ENCODE measurements around the gene DPM3. TPM values are rescaled to one million over a fixed set of nuclear protein-coding genes. Genes with fewer than 3 reads are reported as not detected.

The DPM3 gene
- polyA plus RNA-seq, 3 donors from 2014 or later, result 103 to 274 (median 126) TPM

- DNase-seq, result no peak
- H3K36me3 Mint-ChIP-seq, result no peaks in the 10 kb centered on the region
- H3K9me3 Mint-ChIP-seq, result no peaks in the 10 kb centered on the region
- peaks cover 15 to 16% of the 10 kb centered on the region in 2 donors for H3K4me1 Mint-ChIP-seq
- H3K27me3 Mint-ChIP-seq (ENCODE audit: low read depth in 3 of 3), result peaks cover 0 to 5% (median 0%) of the 10 kb centered on the region in 3 donors
- H3K4me3 Mint-ChIP-seq, result no peak overlapping the region
- H3K27ac Mint-ChIP-seq, result no peak overlapping the region
Measured at GRCh38 chr1:155179112-155180031, 39.0 kb upstream of the DPM3 start.

- H3K9me3 Mint-ChIP-seq, result no peaks in the 10 kb centered on the region
- peaks cover 21 to 22% of the 10 kb centered on the region in 2 donors for H3K4me1 Mint-ChIP-seq
- H3K27ac Mint-ChIP-seq, result no peak overlapping the region
- H3K27me3 Mint-ChIP-seq (ENCODE audit: low read depth in 3 of 3), result peaks cover 0 to 7% (median 4%) of the 10 kb centered on the region in 3 donors
- no peak for DNase-seq
- no peaks in the 10 kb centered on the region for H3K36me3 Mint-ChIP-seq
- H3K4me3 Mint-ChIP-seq, result no peak overlapping the region
Measured at GRCh38 chr1:155178441-155179111, 38.2 kb upstream of the DPM3 start.

- no peak for DNase-seq
- H3K9me3 Mint-ChIP-seq, result no peaks in the 10 kb centered on the region
- no peak overlapping the region for H3K27ac Mint-ChIP-seq
- H3K36me3 Mint-ChIP-seq, result no peaks in the 10 kb centered on the region
- H3K27me3 Mint-ChIP-seq (ENCODE audit: low read depth in 3 of 3), result peaks cover 5 to 12% (median 10%) of the 10 kb centered on the region in 3 donors
- no peak overlapping the region for H3K4me3 Mint-ChIP-seq
- H3K4me1 Mint-ChIP-seq, result peaks cover 28 to 29% of the 10 kb centered on the region in 2 donors
Measured at GRCh38 chr1:155177918-155178281, 37.6 kb upstream of the DPM3 start.

- Mint-ChIP-seq H3K36me3 (no peaks in the 10 kb centered on the region), H3K4me1 (peaks cover 32 to 33% of the 10 kb centered on the region in 2 donors), H3K4me3 (no peak overlapping the region), H3K9me3 (no peaks in the 10 kb centered on the region), H3K27ac (no peak overlapping the region), H3K27me3 (ENCODE audit: low read depth in 3 of 3) (peaks cover 5 to 17% (median 14%) of the 10 kb centered on the region in 3 donors)
- DNase-seq, result no peak
Measured at GRCh38 chr1:155177192-155177917, 37.0 kb upstream of the DPM3 start.

- Mint-ChIP-seq H3K4me1 (peaks cover 39 to 40% of the 10 kb centered on the region in 2 donors), H3K27ac (peak overlapping the region in 2 of 6 donors; percentile 25 to 37)
Measured at GRCh38 chr1:155176544-155177071, 36.3 kb upstream of the DPM3 start.

GRCh38 chr1:155175927-155176371 lies 35.6 kb upstream of the DPM3 start:
- Mint-ChIP-seq H3K9me3 (no peaks in the 10 kb centered on the region), H3K4me1 (peaks cover 40 to 45% of the 10 kb centered on the region in 2 donors)

More at GRCh38 chr1:155176544-155177071, 36.3 kb upstream of the DPM3 start:
- DNase-seq, result peak; percentile 71 to 78 (median 72)
- H3K9me3 Mint-ChIP-seq, result no peaks in the 10 kb centered on the region
- no peaks in the 10 kb centered on the region for H3K36me3 Mint-ChIP-seq
- peak overlapping the region in 2 of 5 donors; percentile 3 to 17 for H3K4me3 Mint-ChIP-seq
- H3K27me3 Mint-ChIP-seq (ENCODE audit: low read depth in 3 of 3), result peaks cover 5 to 17% (median 16%) of the 10 kb centered on the region in 3 donors

GRCh38 chr1:155175281-155175926 lies 35.1 kb upstream of the DPM3 start:
- H3K4me1 Mint-ChIP-seq, result peaks cover 41 to 45% of the 10 kb centered on the region in 2 donors
- no peak for DNase-seq

More at GRCh38 chr1:155175927-155176371, 35.6 kb upstream of the DPM3 start:
- Mint-ChIP-seq H3K4me3 (no peak overlapping the region), H3K36me3 (no peaks in the 10 kb centered on the region), H3K27me3 (ENCODE audit: low read depth in 3 of 3) (peaks cover 5 to 17% (median 16%) of the 10 kb centered on the region in 3 donors), H3K27ac (no peak overlapping the region)
- no peak for DNase-seq

GRCh38 chr1:155174324-155175280 lies 34.3 kb upstream of the DPM3 start:
- peaks cover under 1 to 2% (median under 1%) of the 10 kb centered on the region in 3 donors for H3K36me3 Mint-ChIP-seq
- peak overlapping the region in 5 of 6 donors; percentile 48 to 97 (median 64) for H3K27ac Mint-ChIP-seq
- H3K4me1 Mint-ChIP-seq, result peaks cover 43 to 46% of the 10 kb centered on the region in 2 donors
- no peaks in the 10 kb centered on the region for H3K9me3 Mint-ChIP-seq
- peak overlapping the region; percentile 96 to 100 (median 99) for H3K4me3 Mint-ChIP-seq
- DNase-seq, result peak in 2 of 3 donors; percentile 23 to 29
- H3K27me3 Mint-ChIP-seq (ENCODE audit: low read depth in 3 of 3), result peaks cover 5 to 18% (median 17%) of the 10 kb centered on the region in 3 donors

More at GRCh38 chr1:155175281-155175926, 35.1 kb upstream of the DPM3 start:
- Mint-ChIP-seq H3K36me3 (no peaks in the 10 kb centered on the region), H3K4me3 (peak overlapping the region in 3 of 5 donors; percentile 46 to 65 (median 55)), H3K27me3 (ENCODE audit: low read depth in 3 of 3) (peaks cover 5 to 17% (median 16%) of the 10 kb centered on the region in 3 donors), H3K27ac (peak overlapping the region in 1 of 6 donors; percentile 5), H3K9me3 (no peaks in the 10 kb centered on the region)

GRCh38 chr1:155173478-155174323 lies 33.4 kb upstream of the DPM3 start, which contains the start of gene TRIM46:
TRIM46 (plus strand) TSS chr1:155173849; CDS start chr1:155173967, 118 bp downstream.
- peak in 1 of 3 donors; percentile 45 for DNase-seq
- peaks cover 5 to 19% (median 17%) of the 10 kb centered on the region in 3 donors for H3K27me3 Mint-ChIP-seq (ENCODE audit: low read depth in 3 of 3)
- H3K36me3 Mint-ChIP-seq, result peaks cover 8 to 9% (median 9%) of the 10 kb centered on the region in 3 donors
- peak within 1 kb of the TSS; percentile 96 to 100 (median 99) for H3K4me3 Mint-ChIP-seq
- peak within 1 kb of the TSS; percentile 97 to 99 (median 98) for H3K27ac Mint-ChIP-seq
- peaks cover 43 to 53% of the 10 kb centered on the region in 2 donors for H3K4me1 Mint-ChIP-seq
- no peaks in the 10 kb centered on the region for H3K9me3 Mint-ChIP-seq

- Mint-ChIP-seq H3K4me1 (peaks cover 44 to 54% of the 10 kb centered on the region in 2 donors), H3K36me3 (peaks cover 8 to 9% (median 9%) of the 10 kb centered on the region in 3 donors), H3K27me3 (ENCODE audit: low read depth in 3 of 3) (peaks cover 5 to 20% (median 17%) of the 10 kb centered on the region in 3 donors), H3K9me3 (no peaks in the 10 kb centered on the region), H3K4me3 (peak within 1 kb of the TSS; percentile 96 to 100 (median 99)), H3K27ac (peak within 1 kb of the TSS; percentile 97 to 99 (median 98))
- DNase-seq, result peak; percentile 93 to 94 (median 93)
Measured at GRCh38 chr1:155172732-155173477, 32.6 kb upstream of the DPM3 start, which contains the start of gene KRTCAP2. KRTCAP2 (minus strand) TSS chr1:155173304; CDS start chr1:155173224, 80 bp downstream.

Data from immature natural killer cell (primary cell).